ENCODE measurements around the gene DNM3. TPM values are rescaled to one million over a fixed set of nuclear protein-coding genes. Genes with fewer than 3 reads are reported as not detected.

Gene DNM3
- total and polyA plus RNA-seq, 2 of the 8 experiments (the other 6 are each of a cell fraction or from before 2014, with no cell fraction given): 2.0 to 8.5 TPM

GRCh38 chr1:172360985-172361384, 519.7 kb downstream of the DNM3 start (continued):
- TF ChIP-seq, protein P1, sequence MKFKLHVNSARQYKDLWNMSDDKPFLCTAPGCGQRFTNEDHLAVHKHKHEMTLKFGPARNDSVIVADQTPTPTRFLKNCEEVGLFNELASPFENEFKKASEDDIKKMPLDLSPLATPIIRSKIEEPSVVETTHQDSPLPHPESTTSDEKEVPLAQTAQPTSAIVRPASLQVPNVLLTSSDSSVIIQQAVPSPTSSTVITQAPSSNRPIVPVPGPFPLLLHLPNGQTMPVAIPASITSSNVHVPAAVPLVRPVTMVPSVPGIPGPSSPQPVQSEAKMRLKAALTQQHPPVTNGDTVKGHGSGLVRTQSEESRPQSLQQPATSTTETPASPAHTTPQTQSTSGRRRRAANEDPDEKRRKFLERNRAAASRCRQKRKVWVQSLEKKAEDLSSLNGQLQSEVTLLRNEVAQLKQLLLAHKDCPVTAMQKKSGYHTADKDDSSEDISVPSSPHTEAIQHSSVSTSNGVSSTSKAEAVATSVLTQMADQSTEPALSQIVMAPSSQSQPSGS (IDR thresholded peaks at IDR 0.05; ENCODE audit: low read length): no peak

Data from H1 (cell line).